ENCODE results near the gene TNFSF11.

Gene TNFSF11

DNA sequence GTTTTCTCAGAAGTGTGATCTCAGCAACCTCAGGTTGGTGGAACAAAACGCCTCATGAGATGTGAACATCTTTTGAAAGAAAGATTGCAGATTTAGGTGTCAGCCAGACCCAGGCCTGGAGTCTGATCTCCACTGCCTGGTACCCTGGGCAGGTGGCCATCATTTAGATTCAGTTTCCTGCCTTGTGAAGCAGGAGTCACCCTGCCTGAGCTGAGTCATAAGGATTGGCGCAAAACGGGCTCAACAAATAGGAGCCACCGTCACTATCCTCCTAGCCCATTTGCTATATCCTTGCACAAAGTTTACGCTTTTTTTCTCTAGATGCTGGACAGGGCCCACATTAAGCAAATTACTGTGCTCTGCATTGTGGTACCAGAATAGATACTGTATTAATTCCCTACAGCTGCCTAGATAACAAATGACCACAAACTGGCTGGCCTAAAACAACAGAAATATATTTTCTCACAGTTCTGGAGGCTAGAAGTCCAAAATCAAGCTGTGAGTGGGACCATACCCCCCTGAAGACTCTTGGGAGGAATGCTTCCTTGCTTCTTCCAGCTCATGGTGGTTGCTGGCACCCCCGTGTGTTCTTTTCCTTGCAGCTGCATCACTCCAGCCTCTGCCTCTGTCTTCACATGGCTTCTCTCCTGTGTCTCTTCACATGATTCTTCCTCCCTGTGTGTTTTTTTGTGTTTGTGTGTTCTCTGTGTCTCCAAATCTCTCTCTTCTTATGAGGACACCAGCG lies 38.2 kb downstream of the TNFSF11 start:
- DNase-seq, result no peak

DNA sequence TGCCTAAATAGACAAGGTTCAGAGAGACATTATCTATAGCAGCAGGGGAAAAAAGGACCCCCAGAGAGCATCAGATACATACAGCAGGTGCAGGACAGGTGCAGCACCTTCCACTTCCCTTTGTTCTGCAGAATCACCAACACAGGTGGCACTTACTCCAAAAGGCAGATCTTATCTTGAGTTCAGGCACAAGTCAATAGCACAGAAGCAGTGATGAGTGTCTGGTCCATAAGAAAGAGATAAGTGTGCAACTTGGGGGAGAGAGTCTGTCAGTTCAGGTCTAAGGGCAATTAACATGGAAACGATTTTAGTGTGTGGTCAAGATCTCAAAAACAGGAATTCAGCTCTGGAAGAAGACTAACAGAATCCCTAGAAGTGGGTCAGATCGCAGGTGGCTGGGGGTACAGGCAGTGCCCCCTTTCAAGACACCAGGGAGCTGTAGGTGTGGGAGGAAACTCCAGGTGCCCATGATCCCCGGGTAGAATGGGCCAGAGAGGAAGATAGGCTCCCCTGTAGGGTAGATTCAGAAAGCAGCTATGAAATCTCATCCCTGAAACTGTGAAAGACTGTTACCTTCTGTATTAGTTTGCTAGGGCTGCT lies 40.6 kb downstream of the TNFSF11 start:
- no peak for DNase-seq

DNA sequence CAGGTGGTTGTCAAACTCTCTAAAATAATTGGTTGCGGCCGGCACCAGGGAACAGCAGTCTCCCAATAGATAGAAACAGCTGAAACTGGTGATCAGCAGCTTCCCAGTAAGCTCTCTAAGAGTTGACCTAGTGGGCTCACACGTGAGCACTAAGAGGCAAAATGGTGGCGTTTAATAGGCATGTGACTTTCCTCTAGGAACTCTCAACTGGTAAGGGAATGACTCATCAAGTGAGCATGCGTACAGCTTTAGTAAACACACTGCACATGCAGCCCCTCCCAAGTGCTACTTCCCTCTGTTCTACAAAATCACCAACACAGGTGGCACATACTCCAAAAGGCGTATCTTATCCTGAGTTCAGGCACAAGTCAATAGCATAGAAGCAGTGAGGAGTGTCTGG lies 41.7 kb downstream of the TNFSF11 start:
- DNase-seq, result no peak

DNA sequence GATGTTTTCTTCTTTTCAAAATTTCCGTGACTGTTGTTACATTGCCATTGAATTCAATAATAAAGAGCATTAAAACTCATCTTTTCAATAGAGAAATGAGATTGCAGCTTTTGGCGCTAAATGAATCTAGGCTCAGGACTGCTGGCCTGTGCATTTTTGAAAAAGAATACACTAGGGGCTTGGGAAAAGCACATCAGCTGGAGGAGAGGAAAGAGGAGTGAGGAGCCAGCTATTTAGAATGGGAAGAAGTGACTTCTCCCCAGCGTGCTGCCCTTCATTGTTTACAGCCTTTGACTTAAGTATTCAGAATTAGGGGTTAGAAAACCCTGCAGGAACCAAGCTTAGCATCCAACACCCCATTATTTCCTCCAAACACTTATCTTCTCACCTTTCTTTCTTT lies 43.3 kb downstream of the TNFSF11 start:
- DNase-seq, result no peak

DNA sequence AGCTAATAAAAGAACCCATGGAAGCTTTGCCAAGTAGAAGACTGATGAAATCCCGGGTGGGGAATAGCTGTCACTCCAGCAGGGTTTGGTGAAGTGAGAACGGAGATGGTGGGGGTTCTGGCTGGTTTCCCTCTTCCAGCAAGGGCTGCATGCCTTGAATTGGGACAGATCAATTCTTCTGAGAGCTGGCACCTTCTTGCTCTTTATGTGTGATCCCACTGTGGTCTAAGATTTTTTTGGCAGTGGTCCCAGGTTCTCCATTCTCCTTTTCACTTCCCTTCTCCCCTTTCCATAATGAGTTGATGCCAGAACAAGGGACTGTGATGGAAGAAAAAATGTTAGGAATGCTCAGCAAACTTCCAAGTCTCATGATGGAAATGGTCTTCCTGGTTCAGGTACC lies 50.0 kb downstream of the TNFSF11 start:
- no peak for DNase-seq

DNA sequence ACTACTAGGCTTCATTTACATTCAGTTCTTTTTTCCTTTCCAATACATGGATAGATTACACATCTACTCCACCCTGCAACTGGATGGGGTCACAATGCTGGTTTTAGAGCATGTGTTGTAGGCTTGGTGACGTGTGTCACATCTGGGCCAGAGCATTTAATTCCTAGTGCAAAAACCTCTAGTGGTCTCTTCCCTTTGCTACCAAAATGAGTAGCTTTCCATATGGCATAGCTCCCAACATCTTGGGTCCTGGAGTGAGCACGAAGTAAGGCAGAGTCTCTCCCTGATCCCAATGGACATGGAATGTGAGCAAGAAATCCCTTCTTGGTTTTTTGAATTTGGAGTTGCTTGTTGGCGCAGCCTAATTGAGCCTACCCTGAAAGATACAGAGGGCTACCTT lies 51.7 kb downstream of the TNFSF11 start:
- DNase-seq, result no peak

DNA sequence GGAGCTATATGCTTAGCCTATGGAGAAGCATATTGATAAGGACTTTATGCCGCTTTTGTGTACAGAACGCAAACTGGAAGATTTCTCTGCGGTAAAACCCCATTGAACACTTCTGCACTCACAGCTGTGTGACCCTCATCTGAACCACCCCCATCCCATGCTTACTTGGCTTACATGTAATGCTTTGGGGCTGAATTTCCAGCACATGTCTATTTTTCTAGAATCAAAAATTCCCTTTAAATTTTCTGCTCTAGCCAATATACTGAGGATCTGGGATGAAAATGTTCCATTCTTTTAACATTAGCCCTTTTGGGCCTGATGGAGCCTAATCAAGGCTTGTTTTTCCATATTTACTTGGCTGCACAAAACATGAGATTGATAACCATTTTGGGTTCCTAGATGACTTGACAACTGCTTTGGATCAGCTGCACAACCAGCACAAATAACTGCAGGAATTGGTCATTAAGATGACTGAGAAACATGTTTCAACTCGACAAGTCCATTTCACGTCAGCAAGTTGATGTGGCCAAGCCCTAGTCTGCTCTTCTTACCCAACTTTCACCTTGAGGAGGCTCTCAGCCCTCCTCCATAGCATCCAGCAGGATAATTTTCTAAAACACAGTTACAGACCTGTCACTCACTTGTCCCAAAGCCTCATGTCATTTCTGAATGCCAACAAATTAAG lies 52.4 kb downstream of the TNFSF11 start:
- no peak for DNase-seq

DNA sequence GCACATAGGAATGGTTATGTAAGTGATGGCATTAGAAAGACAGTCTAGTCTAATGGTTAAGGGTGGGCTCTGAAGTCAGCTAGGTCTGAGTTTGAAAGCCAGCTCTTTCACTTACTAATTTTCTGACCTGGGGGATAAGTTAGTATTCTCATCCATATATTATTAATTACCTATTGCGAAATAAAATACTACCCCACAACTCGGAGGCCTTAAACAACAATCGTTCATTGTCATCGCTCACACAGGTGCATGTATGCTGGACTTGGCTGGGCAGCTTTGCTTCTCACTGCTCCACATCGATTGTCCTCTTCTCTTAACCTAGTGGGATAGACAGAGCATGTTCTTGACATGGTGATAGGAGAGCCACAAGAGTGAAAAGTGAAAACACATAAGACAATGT lies 54.7 kb downstream of the TNFSF11 start:
- DNase-seq, result no peak

DNA sequence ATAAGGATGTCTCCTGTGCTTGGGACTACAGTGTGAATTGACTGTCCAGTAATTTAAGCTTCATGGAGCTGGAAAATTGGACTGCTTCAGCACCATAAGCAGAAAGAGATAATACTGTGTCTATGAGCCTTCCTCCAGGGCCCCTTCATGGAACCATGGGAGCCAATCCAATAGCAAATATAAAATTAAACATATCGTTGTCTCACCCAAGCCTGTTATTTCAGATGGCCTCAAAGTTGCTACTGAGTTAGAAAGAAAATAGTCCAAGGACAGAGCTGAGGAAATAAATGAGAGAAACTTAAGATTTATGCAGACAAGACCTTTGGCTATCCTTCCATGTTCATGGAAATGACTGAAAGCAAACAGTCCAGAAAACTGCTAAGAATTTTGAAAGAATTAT lies 57.2 kb downstream of the TNFSF11 start:
- DNase-seq, result no peak

DNA sequence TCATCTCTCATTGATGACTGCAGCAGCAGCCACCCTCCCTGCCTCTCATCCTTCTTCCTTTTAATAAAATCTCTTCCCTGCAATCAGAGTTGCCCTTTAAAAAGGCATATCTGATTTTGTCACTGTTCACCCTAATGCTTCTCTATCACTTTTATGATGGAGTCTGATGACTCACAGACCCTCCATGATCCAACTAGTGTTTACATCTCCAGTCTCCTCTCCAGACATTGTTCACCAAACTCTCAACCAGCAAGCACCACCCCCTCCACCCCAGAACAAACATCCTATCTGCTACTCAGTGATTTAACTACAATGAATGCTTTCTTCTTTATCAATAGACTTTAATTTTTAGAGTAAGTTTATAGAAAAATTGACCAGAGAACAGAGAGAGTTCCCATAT lies 59.5 kb downstream of the TNFSF11 start:
- DNase-seq, result no peak

DNA sequence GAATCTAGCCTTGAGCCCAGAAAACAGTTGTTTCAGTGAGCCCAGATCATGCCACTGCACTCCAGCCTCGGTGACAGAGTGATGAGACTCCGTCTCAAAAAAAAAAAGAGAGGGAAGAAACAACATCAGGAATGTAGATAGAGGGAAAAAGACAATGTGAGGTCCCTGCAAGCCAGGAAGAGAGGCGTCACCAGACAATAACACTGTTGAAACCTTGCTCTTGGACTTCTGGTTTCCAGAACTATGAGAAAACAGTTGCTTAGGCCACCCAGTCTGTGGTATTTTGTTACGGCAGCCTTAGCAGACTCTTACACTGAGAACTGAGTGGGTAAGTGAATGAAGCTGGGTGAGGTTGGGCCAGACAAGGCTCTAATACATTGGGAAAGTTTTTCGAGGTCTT lies 64.1 kb downstream of the TNFSF11 start:
- no peak for DNase-seq

DNA sequence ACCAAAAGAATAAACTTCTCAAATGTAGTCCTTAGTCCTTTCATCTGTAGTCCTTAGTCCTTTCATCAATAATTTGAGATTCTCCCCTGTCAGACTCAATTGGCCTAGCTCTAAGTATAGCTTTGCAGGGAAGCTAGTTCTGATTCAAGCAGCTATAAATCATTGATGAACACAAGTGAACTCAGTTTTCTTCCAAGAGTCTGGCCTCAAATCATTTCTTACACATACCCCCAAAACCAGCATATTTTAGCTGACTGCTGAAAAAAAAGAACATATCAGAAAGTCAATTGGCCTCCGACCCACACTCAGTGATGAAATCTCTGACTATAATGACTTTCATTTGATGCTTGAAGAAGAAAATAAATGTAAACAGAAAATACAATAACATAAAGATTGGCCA lies 64.9 kb downstream of the TNFSF11 start:
- DNase-seq, result no peak

DNA sequence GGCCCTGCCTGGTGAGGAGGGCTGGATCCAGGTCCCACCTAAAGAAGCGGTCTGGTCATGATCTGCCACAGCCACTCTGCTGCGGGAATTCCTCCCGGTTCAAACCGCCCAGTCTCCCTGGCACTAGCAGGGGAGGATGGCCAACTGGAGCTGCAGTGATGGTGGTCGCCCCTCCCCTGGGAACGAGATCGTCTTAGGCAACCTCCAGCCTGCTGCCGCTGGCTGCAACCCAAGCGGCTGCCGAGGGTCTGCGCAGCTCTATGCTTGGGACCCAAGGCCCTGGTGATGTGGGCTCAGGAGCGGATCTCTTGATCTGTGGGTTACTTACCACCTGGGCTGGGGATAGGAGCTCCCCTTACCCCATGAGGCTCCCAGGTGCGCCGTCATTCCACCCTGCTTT lies 69.1 kb downstream of the TNFSF11 start:
- DNase-seq, result no peak

DNA sequence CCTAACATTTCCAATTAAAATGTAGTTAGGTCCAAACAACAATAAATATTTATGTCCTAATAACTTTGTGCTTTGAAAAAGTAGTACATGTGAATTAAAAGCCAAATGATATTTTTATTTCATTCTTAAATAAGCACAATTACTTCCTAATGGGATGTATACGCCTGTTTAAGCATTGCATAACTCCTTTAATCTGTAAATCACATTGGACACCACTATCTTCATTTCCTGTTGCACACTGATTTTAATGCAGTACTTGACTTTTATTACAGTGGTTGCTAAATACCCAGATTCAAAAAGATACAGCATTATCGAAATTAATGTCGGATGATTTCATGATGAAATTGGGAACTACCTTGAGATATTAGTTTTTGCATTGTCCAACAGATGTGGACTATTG lies 70.9 kb downstream of the TNFSF11 start:
- DNase-seq, result no peak

DNA sequence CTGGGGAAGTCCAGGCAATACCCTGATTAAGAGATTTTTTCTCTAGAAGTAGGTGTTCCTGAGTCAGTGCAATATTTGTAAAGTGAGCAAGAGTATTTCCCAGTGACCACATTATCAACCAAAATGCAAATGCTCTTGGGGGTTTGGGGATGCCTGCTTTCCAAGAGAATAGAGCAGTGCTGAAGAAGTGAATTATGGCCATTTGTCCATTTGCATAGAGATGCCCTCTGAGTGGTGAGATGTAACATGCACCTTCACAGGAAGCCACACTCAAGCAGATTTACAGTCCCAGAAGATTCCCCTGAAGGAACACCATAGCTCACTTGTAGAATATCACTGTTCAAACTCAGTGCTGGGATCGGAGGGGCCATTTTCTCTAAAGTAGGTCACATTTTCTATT lies 71.8 kb downstream of the TNFSF11 start:
- DNase-seq, result no peak

DNA sequence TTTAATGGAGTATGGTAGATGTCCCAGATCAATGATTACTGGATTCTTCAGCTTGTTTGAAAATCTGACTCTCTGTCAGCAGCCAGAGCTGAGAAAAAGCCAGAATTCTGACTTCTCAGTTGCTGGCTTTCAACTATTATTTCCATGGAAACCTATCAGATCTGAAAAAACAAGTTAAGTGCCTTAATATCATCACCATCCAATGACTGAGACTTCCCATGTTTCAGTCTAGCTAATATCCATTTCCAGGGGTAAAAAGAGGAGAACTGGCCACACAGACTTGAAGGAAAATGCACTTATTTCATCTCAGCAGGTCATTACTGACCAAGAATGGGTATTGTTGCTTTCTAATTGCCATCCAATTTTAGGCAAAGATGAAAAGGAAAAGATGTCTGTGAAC lies 75.2 kb downstream of the TNFSF11 start:
- no peak for DNase-seq

DNA sequence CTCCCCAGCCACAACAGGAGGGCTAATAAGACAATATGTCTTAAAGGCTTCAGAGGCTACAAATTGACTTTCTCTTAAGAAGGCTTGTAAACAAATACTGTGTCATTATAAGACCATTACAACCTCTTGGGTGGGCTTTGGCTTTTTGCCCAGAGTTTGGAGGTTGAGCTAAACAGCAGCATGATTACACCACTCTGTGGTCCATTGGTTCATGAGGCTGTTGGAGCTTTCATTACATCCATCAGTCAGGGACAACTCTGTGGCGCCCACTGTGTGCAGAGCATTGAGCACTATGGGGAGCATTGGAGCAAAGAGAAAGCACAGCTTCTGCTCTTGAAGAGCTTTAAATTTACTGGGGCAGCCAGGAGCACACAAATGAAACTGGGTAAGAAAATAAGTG lies 75.9 kb downstream of the TNFSF11 start:
- DNase-seq, result no peak

DNA sequence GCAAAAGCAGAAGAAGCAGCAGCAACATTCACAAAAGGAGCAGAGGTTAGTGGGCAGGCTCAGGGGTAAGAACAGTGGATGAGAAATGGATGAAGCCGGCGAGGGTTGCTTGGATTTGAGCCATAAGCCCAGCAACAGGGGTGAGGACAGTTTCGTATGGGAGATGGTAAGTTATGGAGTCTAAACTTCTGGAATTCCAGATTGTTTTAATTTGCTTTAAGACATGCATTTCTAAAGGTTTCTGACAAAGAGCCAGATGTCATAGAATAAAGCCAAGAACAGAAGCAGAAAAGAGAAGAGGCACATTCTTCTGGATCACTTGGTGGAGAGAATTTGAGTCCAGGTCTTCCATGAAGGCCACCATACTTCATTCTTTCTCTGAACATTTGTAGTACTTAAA lies 76.6 kb downstream of the TNFSF11 start:
- DNase-seq, result no peak

DNA sequence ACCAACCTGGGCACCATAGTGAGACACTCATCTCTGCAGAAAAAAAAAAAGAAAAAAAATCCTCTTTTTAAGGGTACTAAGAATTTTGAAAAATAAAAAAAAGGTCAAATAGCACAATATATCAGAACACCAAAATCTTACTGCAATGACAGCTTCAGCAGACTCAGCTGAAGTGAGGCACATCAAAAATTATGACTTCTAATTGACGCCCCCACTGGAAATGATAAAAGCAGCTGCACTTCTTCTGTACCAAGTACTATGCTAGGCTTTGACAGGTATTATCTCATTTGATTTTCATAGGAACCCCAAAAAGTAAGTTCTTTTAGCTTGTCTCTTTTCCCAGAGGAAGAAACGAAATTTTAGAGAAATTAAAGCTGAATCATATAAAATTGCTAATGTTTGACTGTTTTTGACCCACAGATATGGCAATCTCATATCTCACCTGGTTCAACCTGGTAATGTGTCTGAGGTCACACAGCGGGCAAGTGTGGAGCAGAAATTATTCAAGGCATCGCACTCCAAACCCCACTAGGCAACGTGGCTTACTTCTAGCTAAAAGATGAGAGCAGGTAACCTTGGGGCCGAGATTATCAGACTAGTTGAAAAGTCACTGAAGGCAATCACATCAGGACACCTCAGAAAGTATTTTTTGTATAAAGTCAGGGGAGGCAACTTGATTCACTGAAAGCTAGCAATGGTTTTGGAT lies 78.1 kb downstream of the TNFSF11 start:
- no peak for DNase-seq

DNA sequence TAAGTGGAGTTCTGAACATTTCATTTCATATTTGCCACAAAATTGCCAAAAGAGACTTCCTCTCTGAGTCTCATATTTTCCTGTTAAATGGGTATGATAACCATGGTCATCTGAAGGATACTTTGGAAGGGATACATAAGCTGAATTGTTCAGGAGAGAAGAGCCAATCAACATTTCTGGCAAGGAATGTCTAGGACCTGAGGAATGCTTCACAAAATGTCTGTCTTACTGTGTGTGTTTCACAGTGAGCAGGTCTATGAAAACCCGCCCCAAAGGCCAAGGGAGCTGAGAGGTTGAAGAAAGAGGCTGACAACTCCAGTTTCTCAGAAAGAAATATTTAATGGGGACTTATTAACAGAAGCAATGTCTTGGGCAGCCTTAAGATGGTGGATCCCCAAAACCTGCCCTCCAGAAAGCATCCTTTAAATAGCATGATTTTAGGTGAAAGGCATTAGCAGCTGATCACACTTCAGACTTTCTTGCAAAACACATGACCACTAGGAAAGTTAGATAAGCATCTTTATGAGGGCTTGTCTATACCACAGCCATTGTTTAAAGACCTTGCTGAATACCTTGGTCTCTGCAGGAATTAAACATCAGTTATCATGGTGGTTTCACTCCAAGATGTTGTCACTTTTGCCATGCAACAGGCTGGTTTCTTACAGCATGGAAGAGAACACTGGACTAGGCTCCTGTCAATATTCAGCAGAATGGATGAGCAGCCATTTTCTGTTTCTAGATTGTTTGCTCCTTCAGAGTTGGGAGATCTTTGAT lies 78.9 kb downstream of the TNFSF11 start:
- DNase-seq, result no peak

DNA sequence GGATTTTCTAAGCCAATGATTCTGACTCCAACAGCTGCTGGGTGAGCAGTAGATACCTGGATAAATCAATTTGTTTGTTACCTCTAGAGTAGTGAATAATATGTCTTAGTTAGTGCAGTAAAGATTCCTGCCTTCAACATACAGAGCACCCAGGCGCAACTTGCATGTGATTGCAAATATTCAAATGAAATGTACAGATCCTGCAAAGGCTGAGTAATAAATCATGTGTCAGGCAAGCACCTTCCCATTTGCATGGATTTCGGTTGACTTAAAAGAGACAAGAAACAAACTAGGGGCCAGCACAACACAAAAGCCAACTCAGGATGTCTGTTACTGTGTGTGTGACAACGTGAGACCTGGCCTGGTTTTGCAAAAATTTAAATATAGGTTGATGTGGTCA lies 79.7 kb downstream of the TNFSF11 start:
- no peak for DNase-seq

DNA sequence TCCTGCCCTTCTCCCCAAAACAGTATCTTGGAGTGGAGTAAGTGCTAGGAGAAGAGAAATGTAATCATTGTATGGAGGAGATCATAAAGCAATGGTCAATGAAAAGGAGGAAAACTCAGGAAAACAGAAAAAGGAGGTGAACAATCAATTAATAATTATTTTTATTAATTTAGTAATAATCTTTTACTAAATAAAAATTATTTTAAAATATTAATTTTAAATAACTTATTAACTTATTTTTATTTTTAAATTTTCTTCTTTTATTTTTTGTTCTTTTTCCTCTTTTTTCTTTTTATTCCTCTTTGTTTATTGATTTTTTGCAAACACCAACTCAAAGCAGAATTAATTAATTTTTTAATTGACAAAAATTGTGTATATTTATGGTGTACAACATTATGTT lies 80.3 kb downstream of the TNFSF11 start:
- DNase-seq, result no peak

DNA sequence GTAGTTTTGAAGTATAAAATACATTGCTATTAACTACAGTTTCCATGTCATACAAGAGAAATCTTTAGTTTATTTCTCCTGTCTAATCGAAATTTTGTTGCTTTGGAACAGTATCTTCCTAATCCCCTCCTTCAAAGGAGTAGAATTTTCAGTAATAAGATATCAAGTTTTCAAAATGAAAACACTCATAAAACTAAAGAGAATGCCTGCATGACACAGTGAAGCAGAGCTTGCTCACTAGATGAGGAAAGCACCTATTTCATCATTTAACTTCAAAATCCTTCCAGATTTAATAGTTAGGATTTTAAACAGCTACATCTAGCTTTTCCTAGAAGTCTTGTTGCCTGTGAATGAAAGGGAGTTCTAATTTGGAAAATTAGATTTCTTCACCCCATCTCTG lies 80.8 kb downstream of the TNFSF11 start:
- no peak for DNase-seq
